HG03139 (cell line): ENCODE data around the gene MSRB2.

Experiments
- ATAC-seq: cut with Tn5 transposase; IDR thresholded peaks from one replicate; pipeline ENCODE4 v1.9.1; 2021; ENCODE audit not compliant: unreplicated experiment

MSRB2 gene

GRCh38 chr10:23158370-23158769 lies 63.0 kb downstream of the MSRB2 start:
- ATAC-seq, result no peak

- no peak for ATAC-seq
Measured at GRCh38 chr10:23171232-23171876, 76.0 kb downstream of the MSRB2 start.
